ENCODE results near the gene BAK1. TPM values are rescaled to one million over a fixed set of nuclear protein-coding genes. Genes with fewer than 3 reads are reported as not detected.
"Not testable (repeated sequence)": the region's sequence is repeated elsewhere in the genome, so short reads cannot be mapped to it uniquely, and the experiment has no call there.

BAK1 gene
- total RNA-seq, 1 donor from 2014 or later = 54.8 TPM

DNA sequence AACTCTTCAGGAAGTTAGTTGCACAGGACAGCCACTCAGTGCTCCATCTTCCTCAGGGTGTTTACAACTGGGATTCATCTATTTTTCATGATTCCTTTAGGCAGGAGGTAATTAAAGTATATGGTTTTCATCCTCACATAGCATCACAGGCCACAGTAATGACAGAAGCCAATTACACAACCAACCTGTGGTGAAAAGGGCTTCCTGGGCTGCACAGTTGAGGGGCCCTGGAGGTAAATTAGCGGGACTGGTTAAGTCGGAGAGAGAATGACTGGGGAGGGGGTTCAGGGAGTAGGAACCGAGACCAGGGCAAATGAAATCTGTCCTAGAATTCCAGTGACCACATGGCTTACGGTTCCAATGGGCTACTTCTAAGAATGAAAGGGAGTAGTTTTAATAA, 37.0 kb downstream of the BAK1 start:
- H3K27me3 Mint-ChIP-seq (ENCODE audit: low read depth, unreplicated experiment) = peaks cover 11% of the 10 kb centered on the region
- H3K79me2 ChIP-seq (ENCODE audit: insufficient read depth, low read length) = no peaks in the 10 kb centered on the region
- FAIRE-seq (no peak), DNase-seq (ENCODE audit: low read depth) (no peak)
- no peak for TF ChIP-seq EZH2 (IDR thresholded peaks at IDR 0.05; ENCODE audit: insufficient read depth, low read length)
- TF ChIP-seq, protein P1, sequence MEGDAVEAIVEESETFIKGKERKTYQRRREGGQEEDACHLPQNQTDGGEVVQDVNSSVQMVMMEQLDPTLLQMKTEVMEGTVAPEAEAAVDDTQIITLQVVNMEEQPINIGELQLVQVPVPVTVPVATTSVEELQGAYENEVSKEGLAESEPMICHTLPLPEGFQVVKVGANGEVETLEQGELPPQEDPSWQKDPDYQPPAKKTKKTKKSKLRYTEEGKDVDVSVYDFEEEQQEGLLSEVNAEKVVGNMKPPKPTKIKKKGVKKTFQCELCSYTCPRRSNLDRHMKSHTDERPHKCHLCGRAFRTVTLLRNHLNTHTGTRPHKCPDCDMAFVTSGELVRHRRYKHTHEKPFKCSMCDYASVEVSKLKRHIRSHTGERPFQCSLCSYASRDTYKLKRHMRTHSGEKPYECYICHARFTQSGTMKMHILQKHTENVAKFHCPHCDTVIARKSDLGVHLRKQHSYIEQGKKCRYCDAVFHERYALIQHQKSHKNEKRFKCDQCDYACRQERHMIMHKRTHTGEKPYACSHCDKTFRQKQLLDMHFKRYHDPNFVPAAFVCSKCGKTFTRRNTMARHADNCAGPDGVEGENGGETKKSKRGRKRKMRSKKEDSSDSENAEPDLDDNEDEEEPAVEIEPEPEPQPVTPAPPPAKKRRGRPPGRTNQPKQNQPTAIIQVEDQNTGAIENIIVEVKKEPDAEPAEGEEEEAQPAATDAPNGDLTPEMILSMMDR (IDR thresholded peaks at IDR 0.05; ENCODE audit: insufficient read depth, low read depth, low read length) = no peak
- no peak overlapping the region for H3K27ac Mint-ChIP-seq (ENCODE audit: unreplicated experiment)
- peaks cover 2% of the 10 kb centered on the region for H3K36me3 Mint-ChIP-seq (ENCODE audit: low read depth, unreplicated experiment)
- no peaks in the 10 kb centered on the region for H4K20me1 ChIP-seq (ENCODE audit: insufficient read depth, low read length)
- peaks cover 3% of the 10 kb centered on the region for H3K27me3 ChIP-seq (ENCODE audit: insufficient read depth, low read length)
- no peaks in the 10 kb centered on the region for H3K4me1 Mint-ChIP-seq (ENCODE audit: low read depth, unreplicated experiment)
- no peaks in the 10 kb centered on the region for H3K4me1 ChIP-seq (ENCODE audit: insufficient read depth, low read length)
- no peaks in the 10 kb centered on the region for H3K9me3 Mint-ChIP-seq (ENCODE audit: unreplicated experiment)
- H3K9me3 ChIP-seq (ENCODE audit: insufficient read depth, low read depth, low read length) = no peaks in the 10 kb centered on the region
- H3K4me3 Mint-ChIP-seq (ENCODE audit: unreplicated experiment) = no peak overlapping the region
- H3K36me3 ChIP-seq (ENCODE audit: insufficient read depth, low read length) = no peaks in the 10 kb centered on the region
- H2AFZ ChIP-seq (ENCODE audit: low read depth, low read length) = no peak overlapping the region
- H3K9ac ChIP-seq (ENCODE audit: low read length) = no peak overlapping the region
- H3K4me2 ChIP-seq (ENCODE audit: low read length) = no peak overlapping the region
- no peak overlapping the region for H3K4me3 ChIP-seq (ENCODE audit: insufficient read depth, low read depth, low read length)
- no peak overlapping the region for H3K27ac ChIP-seq (ENCODE audit: low read depth, low read length)

DNA sequence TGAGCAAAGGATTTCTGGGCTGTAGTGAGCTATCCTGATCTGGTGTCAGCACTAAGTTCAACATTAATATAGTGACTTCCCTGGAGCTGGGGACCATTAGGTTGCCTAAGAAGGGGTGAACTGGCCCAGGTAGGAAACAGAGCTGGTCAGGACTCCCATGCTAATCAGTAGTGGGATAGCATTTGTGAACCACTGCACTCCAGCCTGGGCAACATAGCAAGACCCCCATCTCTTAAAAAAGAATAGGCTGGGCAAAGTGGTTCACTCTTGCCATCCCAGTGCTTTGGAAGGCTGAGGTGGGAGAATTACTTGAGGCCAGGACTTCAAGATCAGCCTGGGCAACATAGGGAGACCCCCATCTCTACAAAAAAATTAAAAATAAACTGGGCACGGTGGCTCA, 39.3 kb downstream of the BAK1 start:
- no peaks in the 10 kb centered on the region for H3K4me1 ChIP-seq (ENCODE audit: insufficient read depth, low read length)
- no peaks in the 10 kb centered on the region for H4K20me1 ChIP-seq (ENCODE audit: insufficient read depth, low read length)
- no peak overlapping the region for H3K4me3 Mint-ChIP-seq (ENCODE audit: unreplicated experiment)
- H3K4me3 ChIP-seq (ENCODE audit: insufficient read depth, low read depth, low read length) = no peak overlapping the region
- no peaks in the 10 kb centered on the region for H3K9me3 Mint-ChIP-seq (ENCODE audit: unreplicated experiment)
- no peaks in the 10 kb centered on the region for H3K27me3 ChIP-seq (ENCODE audit: insufficient read depth, low read length)
- FAIRE-seq = no peak
- no peaks in the 10 kb centered on the region for H3K4me1 Mint-ChIP-seq (ENCODE audit: low read depth, unreplicated experiment)
- TF ChIP-seq, protein P1 (IDR thresholded peaks at IDR 0.05; ENCODE audit: insufficient read depth, low read depth, low read length) = no peak
- no peak for TF ChIP-seq EZH2 (IDR thresholded peaks at IDR 0.05; ENCODE audit: insufficient read depth, low read length)
- H2AFZ ChIP-seq (ENCODE audit: low read depth, low read length) = no peak overlapping the region
- H3K36me3 Mint-ChIP-seq (ENCODE audit: low read depth, unreplicated experiment) = peaks cover 2% of the 10 kb centered on the region
- H3K4me2 ChIP-seq (ENCODE audit: low read length) = no peak overlapping the region
- no peaks in the 10 kb centered on the region for H3K9me3 ChIP-seq (ENCODE audit: insufficient read depth, low read depth, low read length)
- H3K27ac ChIP-seq (ENCODE audit: low read depth, low read length) = no peak overlapping the region
- no peak for DNase-seq (ENCODE audit: low read depth)
- no peaks in the 10 kb centered on the region for H3K79me2 ChIP-seq (ENCODE audit: insufficient read depth, low read length)
- H3K27me3 Mint-ChIP-seq (ENCODE audit: low read depth, unreplicated experiment) = peaks cover 12% of the 10 kb centered on the region
- H3K36me3 ChIP-seq (ENCODE audit: insufficient read depth, low read length) = no peaks in the 10 kb centered on the region
- H3K9ac ChIP-seq (ENCODE audit: low read length) = no peak overlapping the region
- H3K27ac Mint-ChIP-seq (ENCODE audit: unreplicated experiment) = no peak overlapping the region

DNA sequence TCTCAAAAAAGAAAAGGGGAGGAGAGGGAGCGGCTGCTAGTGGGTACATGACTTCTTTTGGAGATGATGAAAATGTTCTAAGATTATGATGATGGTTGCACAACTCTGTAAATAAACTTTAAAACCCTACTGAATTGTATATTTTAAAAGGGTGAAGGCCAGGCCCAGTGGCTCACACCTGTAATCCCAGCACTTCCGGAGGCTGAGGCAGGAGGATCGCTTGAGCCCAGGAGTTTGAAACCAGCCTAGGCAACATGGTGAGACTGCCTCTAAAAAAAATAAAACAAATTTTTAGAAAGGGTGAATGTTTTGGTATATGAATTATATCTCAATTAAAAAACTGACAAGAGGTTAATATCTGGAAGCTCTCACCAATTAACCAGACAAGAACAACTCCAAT, 45.4 kb downstream of the BAK1 start:
- FAIRE-seq (no peak), DNase-seq (ENCODE audit: low read depth) (no peak)
- no peaks in the 10 kb centered on the region for H3K36me3 ChIP-seq (ENCODE audit: insufficient read depth, low read length)
- H3K4me3 ChIP-seq (ENCODE audit: insufficient read depth, low read depth, low read length) = no peak overlapping the region
- Mint-ChIP-seq H3K36me3 (ENCODE audit: low read depth, unreplicated experiment) (peaks cover 2% of the 10 kb centered on the region), H3K4me1 (ENCODE audit: low read depth, unreplicated experiment) (no peaks in the 10 kb centered on the region), H3K4me3 (ENCODE audit: unreplicated experiment) (no peak overlapping the region), H3K9me3 (ENCODE audit: unreplicated experiment) (no peaks in the 10 kb centered on the region), H3K27ac (ENCODE audit: unreplicated experiment) (no peak overlapping the region), H3K27me3 (ENCODE audit: low read depth, unreplicated experiment) (peaks cover 6% of the 10 kb centered on the region)
- TF ChIP-seq, protein P1 (IDR thresholded peaks at IDR 0.05; ENCODE audit: insufficient read depth, low read depth, low read length) = no peak
- no peak for TF ChIP-seq EZH2 (IDR thresholded peaks at IDR 0.05; ENCODE audit: insufficient read depth, low read length)
- no peak overlapping the region for H2AFZ ChIP-seq (ENCODE audit: low read depth, low read length)
- no peaks in the 10 kb centered on the region for H3K4me1 ChIP-seq (ENCODE audit: insufficient read depth, low read length)
- H3K9me3 ChIP-seq (ENCODE audit: insufficient read depth, low read depth, low read length) = no peaks in the 10 kb centered on the region
- H3K27me3 ChIP-seq (ENCODE audit: insufficient read depth, low read length) = no peaks in the 10 kb centered on the region
- H4K20me1 ChIP-seq (ENCODE audit: insufficient read depth, low read length) = no peaks in the 10 kb centered on the region
- H3K4me2 ChIP-seq (ENCODE audit: low read length) = no peak overlapping the region
- H3K27ac ChIP-seq (ENCODE audit: low read depth, low read length) = no peak overlapping the region
- H3K9ac ChIP-seq (ENCODE audit: low read length) = no peak overlapping the region
- no peaks in the 10 kb centered on the region for H3K79me2 ChIP-seq (ENCODE audit: insufficient read depth, low read length)

DNA sequence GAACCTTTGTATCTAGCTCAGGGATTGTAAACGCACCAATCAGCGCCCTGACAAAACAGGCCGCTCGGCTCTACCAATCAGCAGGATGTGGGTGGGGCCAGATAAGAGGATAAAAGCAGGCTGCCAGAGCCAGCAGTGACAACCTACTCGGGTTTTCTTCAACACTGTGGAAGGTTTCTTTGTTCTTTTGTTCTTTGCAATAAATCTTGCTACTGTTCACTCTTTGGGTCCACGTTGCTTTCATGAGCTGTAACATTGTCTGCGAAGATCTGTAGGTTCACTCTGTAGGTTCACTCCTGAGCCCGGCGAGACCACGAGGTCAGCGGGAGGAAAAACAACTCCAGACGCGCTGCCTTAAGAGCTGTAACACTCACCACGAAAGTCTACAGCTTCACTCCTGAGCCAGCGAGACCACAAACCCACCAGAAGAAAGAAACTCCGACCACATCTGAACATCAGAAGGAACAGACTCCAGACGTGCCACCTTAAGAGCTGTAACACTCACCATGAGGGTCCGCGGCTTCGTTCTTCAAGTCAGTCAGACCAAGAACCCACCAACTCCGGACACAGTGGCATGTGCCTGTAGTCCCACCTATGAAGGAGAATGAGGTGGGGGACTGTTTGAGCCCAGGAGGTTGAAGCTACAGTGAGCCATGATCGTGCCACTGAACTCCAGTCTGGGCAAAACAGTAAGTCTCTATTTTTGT, 46.8 kb downstream of the BAK1 start:
- not testable (repeated sequence) for H3K9ac ChIP-seq (ENCODE audit: low read length); H3K9me3 Mint-ChIP-seq (ENCODE audit: unreplicated experiment); H3K36me3 ChIP-seq (ENCODE audit: insufficient read depth, low read length); H3K27ac Mint-ChIP-seq (ENCODE audit: unreplicated experiment); H3K4me2 ChIP-seq (ENCODE audit: low read length); H3K4me3 ChIP-seq (ENCODE audit: insufficient read depth, low read depth, low read length); H3K27me3 Mint-ChIP-seq (ENCODE audit: low read depth, unreplicated experiment); H3K4me1 Mint-ChIP-seq (ENCODE audit: low read depth, unreplicated experiment); H3K27ac ChIP-seq (ENCODE audit: low read depth, low read length); H3K9me3 ChIP-seq (ENCODE audit: insufficient read depth, low read depth, low read length); FAIRE-seq; H3K27me3 ChIP-seq (ENCODE audit: insufficient read depth, low read length); H2AFZ ChIP-seq (ENCODE audit: low read depth, low read length); DNase-seq (ENCODE audit: low read depth); H3K4me1 ChIP-seq (ENCODE audit: insufficient read depth, low read length); H3K36me3 Mint-ChIP-seq (ENCODE audit: low read depth, unreplicated experiment); H3K79me2 ChIP-seq (ENCODE audit: insufficient read depth, low read length); H3K4me3 Mint-ChIP-seq (ENCODE audit: unreplicated experiment); H4K20me1 ChIP-seq (ENCODE audit: insufficient read depth, low read length)
